ENCODE data around the gene TMC6.
"Not testable (repeated sequence)": the region's sequence is repeated elsewhere in the genome, so short reads cannot be mapped to it uniquely, and the experiment has no call there.

TMC6 gene

GRCh38 chr17:78122931-78123249 lies 5.7 kb downstream of the TMC6 start:
- no peak for DNase-seq

- DNase-seq: no peak
Measured at GRCh38 chr17:78122216-78122930, 6.2 kb downstream of the TMC6 start.

GRCh38 chr17:78121801-78122215 lies 6.7 kb downstream of the TMC6 start:
- no peak for DNase-seq

- peak in 2 of 4 experiments; percentile 40 to 44 for DNase-seq
Measured at GRCh38 chr17:78120971-78121800, 7.4 kb downstream of the TMC6 start.

GRCh38 chr17:78120537-78120936 lies 8.0 kb downstream of the TMC6 start:
- DNase-seq: no peak

GRCh38 chr17:78118801-78119241 lies 9.7 kb downstream of the TMC6 start:
- no peak for DNase-seq

- no peak for DNase-seq
Measured at GRCh38 chr17:78117027-78117981, 11.3 kb downstream of the TMC6 start.

GRCh38 chr17:78116411-78116810 lies 12.1 kb downstream of the TMC6 start:
- no peak for DNase-seq

GRCh38 chr17:78115803-78116202 lies 12.8 kb downstream of the TMC6 start:
- DNase-seq: not testable (repeated sequence)

- no peak for DNase-seq
Measured at GRCh38 chr17:78114831-78115723, 13.5 kb downstream of the TMC6 start.

GRCh38 chr17:78113804-78114785 lies 14.5 kb downstream of the TMC6 start:
- DNase-seq: no peak

- DNase-seq: peak; percentile 58 to 86 (median 69)
Measured at GRCh38 chr17:78112518-78113471, 15.8 kb downstream of the TMC6 start.

- DNase-seq: no peak
Measured at GRCh38 chr17:78111727-78112517, 16.6 kb downstream of the TMC6 start.

- no peak for DNase-seq
Measured at GRCh38 chr17:78111016-78111726, 17.4 kb downstream of the TMC6 start.

GRCh38 chr17:78110363-78111015 lies 18.1 kb downstream of the TMC6 start:
- DNase-seq: no peak

- DNase-seq: no peak
Measured at GRCh38 chr17:78109489-78109761, 19.1 kb downstream of the TMC6 start.

GRCh38 chr17:78108726-78109488 lies 19.6 kb downstream of the TMC6 start:
- DNase-seq: no peak

All from activated CD4-positive, CD25-positive, alpha-beta regulatory T cell (primary cell).